IPS-18a (cell line): ENCODE data around the gene ABCB8.
A peak's percentile ranks its signal among the peaks of the same experiment; 100 is the strongest.
"Not testable (repeated sequence)": the region's sequence is repeated elsewhere in the genome, so short reads cannot be mapped to it uniquely, and the experiment has no call there.

Source experiments
- H3K27ac ChIP-seq: one replicate; pipeline ENCODE4 v1.5.1; 2013; ENCODE audit warnings: low read length
- H3K27me3 ChIP-seq: one replicate; pipeline ENCODE4 v1.6.1; 2013; ENCODE audit warnings: mild to moderate bottlenecking, low read length; ENCODE audit not compliant: control insufficient read depth, insufficient read depth
- H3K36me3 ChIP-seq: one replicate; pipeline ENCODE4 v1.6.1; 2013; ENCODE audit warnings: low read depth, low read length; ENCODE audit not compliant: control insufficient read depth
- H3K4me1 ChIP-seq: one replicate; pipeline ENCODE4 v1.6.1; 2013; ENCODE audit warnings: low read depth, low read length; ENCODE audit not compliant: control insufficient read depth
- H3K4me3 ChIP-seq: one replicate; pipeline ENCODE4 v1.5.1; 2013; ENCODE audit warnings: low read length
- H3K9ac ChIP-seq: one replicate; pipeline ENCODE4 v1.6.1; 2013; ENCODE audit warnings: mild to moderate bottlenecking, low read length, moderate library complexity
- H3K9me3 ChIP-seq: one replicate; pipeline ENCODE4 v1.6.1; 2013; ENCODE audit warnings: low read depth, low read length; ENCODE audit not compliant: control insufficient read depth

The ABCB8 gene

GRCh38 chr7:151017370-151017952 lies 10.8 kb upstream of the ABCB8 start:
- Histone ChIP-seq H3K9ac (no peak overlapping the region), H3K4me3 (peak overlapping the region; percentile 41), H3K36me3 (no peaks in the 10 kb centered on the region), H3K4me1 (peaks cover 21% of the 10 kb centered on the region), H3K27me3 (peaks cover 50% of the 10 kb centered on the region), H3K9me3 (no peaks in the 10 kb centered on the region), H3K27ac (no peak overlapping the region)

- peaks cover 21% of the 10 kb centered on the region for H3K4me1 ChIP-seq
- H3K27me3 ChIP-seq: peaks cover 48% of the 10 kb centered on the region
- H3K9ac ChIP-seq: peak overlapping the region; percentile 18
- no peak overlapping the region for H3K27ac ChIP-seq
- peak overlapping the region; percentile 41 for H3K4me3 ChIP-seq
- no peaks in the 10 kb centered on the region for H3K9me3 ChIP-seq
- no peaks in the 10 kb centered on the region for H3K36me3 ChIP-seq
Observed at GRCh38 chr7:151017953-151018420, 10.3 kb upstream of the ABCB8 start.

- peak overlapping the region; percentile 18 for H3K9ac ChIP-seq
- no peak overlapping the region for H3K27ac ChIP-seq
- peaks cover 21% of the 10 kb centered on the region for H3K4me1 ChIP-seq
- no peaks in the 10 kb centered on the region for H3K9me3 ChIP-seq
- peak overlapping the region; percentile 37 for H3K4me3 ChIP-seq
- H3K36me3 ChIP-seq: no peaks in the 10 kb centered on the region
- H3K27me3 ChIP-seq: peaks cover 43% of the 10 kb centered on the region
Observed at GRCh38 chr7:151018421-151019129, 9.7 kb upstream of the ABCB8 start.

- Histone ChIP-seq H3K9ac (no peak overlapping the region), H3K27me3 (peaks cover 43% of the 10 kb centered on the region), H3K4me3 (no peak overlapping the region)
Observed at GRCh38 chr7:151019130-151019447, 9.2 kb upstream of the ABCB8 start.

GRCh38 chr7:151020231-151020630 lies 8.0 kb upstream of the ABCB8 start:
- Histone ChIP-seq H3K27ac (no peak overlapping the region), H3K4me1 (peaks cover 21% of the 10 kb centered on the region), H3K9ac (no peak overlapping the region), H3K4me3 (no peak overlapping the region), H3K9me3 (no peaks in the 10 kb centered on the region), H3K36me3 (no peaks in the 10 kb centered on the region), H3K27me3 (peaks cover 43% of the 10 kb centered on the region)

More at GRCh38 chr7:151019130-151019447, 9.2 kb upstream of the ABCB8 start:
- Histone ChIP-seq H3K27ac (no peak overlapping the region), H3K4me1 (peaks cover 21% of the 10 kb centered on the region), H3K9me3 (no peaks in the 10 kb centered on the region), H3K36me3 (no peaks in the 10 kb centered on the region)

GRCh38 chr7:151023232-151023631 lies 5.0 kb upstream of the ABCB8 start:
- H3K4me3 ChIP-seq: no peak overlapping the region
- H3K36me3 ChIP-seq: no peaks in the 10 kb centered on the region
- no peak overlapping the region for H3K9ac ChIP-seq
- peaks cover 25% of the 10 kb centered on the region for H3K4me1 ChIP-seq
- H3K9me3 ChIP-seq: no peaks in the 10 kb centered on the region
- no peak overlapping the region for H3K27ac ChIP-seq
- peaks cover 38% of the 10 kb centered on the region for H3K27me3 ChIP-seq

GRCh38 chr7:151024435-151025056 lies 3.7 kb upstream of the ABCB8 start, which contains the start of gene ATG9B:
TSS of gene ATG9B (minus strand) at chr7:151024494. CDS start at chr7:151024423, 71 bp downstream.
- no peaks in the 10 kb centered on the region for H3K9me3 ChIP-seq
- no peaks in the 10 kb centered on the region for H3K36me3 ChIP-seq
- no peak within 1 kb of the TSS for H3K9ac ChIP-seq
- H3K27me3 ChIP-seq: peaks cover 25% of the 10 kb centered on the region
- H3K4me3 ChIP-seq: no peak within 1 kb of the TSS
- no peak within 1 kb of the TSS for H3K27ac ChIP-seq
- H3K4me1 ChIP-seq: peaks cover 21% of the 10 kb centered on the region

- Histone ChIP-seq H3K4me3 (no peak overlapping the region), H3K4me1 (peaks cover 6% of the 10 kb centered on the region), H3K9ac (no peak overlapping the region), H3K27me3 (peaks cover 10% of the 10 kb centered on the region), H3K9me3 (no peaks in the 10 kb centered on the region), H3K27ac (no peak overlapping the region), H3K36me3 (no peaks in the 10 kb centered on the region)
Observed at GRCh38 chr7:151025924-151026671, 2.2 kb upstream of the ABCB8 start.

GRCh38 chr7:151026771-151027727 lies 1.2 kb upstream of the ABCB8 start:
- peak overlapping the region; percentile 96 for H3K4me3 ChIP-seq
- not testable (repeated sequence) for H3K27me3 ChIP-seq, H3K36me3 ChIP-seq, H3K9me3 ChIP-seq, H3K27ac ChIP-seq, H3K4me1 ChIP-seq
- H3K9ac ChIP-seq: peak overlapping the region; percentile 47

GRCh38 chr7:151027728-151028130 lies 521 bp upstream of the ABCB8 start:
- not testable (repeated sequence) for H3K27ac ChIP-seq, H3K4me1 ChIP-seq, H3K9me3 ChIP-seq, H3K27me3 ChIP-seq, H3K36me3 ChIP-seq
- Histone ChIP-seq H3K4me3 (peak overlapping the region; percentile 96), H3K9ac (peak overlapping the region; percentile 47)
